Left ventricle myocardium inferior (tissue), 1 donor: ENCODE results near the gene JARID2. TPM values are rescaled to one million over a fixed set of nuclear protein-coding genes. Genes with fewer than 3 reads are reported as not detected.

Experiments used
- DNase-seq: peaks from one replicate; pipeline ENCODE4 v3.0.0-alpha.2; 2020
- H3K27ac ChIP-seq: fragments of 200-600 bp; replicated peaks from 2 replicates; pipeline ENCODE4 v1.8.0; 2021
- H3K27me3 ChIP-seq: fragments of 200-600 bp; 2 replicates; pipeline ENCODE4 v1.8.0; 2021; ENCODE audit warnings: low read depth
- H3K36me3 ChIP-seq: fragments of 200-600 bp; 2 replicates; pipeline ENCODE4 v1.8.0; 2021
- H3K4me1 ChIP-seq: fragments of 200-600 bp; 2 replicates; pipeline ENCODE4 v1.8.0; 2021
- H3K4me3 ChIP-seq: fragments of 200-600 bp; 2 replicates; pipeline ENCODE4 v1.8.0; 2021; ENCODE audit warnings: mild to moderate bottlenecking, moderate library complexity
- H3K9me3 ChIP-seq: fragments of 200-600 bp; replicated peaks from 2 replicates; pipeline ENCODE4 v1.8.0; 2021
- intact Hi-C: fragments of 100-400 bp; cut with micrococcal nuclease; formaldehyde crosslinking; loops from one replicate; pipeline ENCODE4 v1.11.0; 2022
- total RNA-seq: library from RNA; stranded (reverse); fragmentation: NEBNext Ultra II Directional; extraction: Animal tissue kit (Norgen Biotek cat#: 25700); gene quantifications from one replicate; pipeline ENCODE4 v1.2.1, GENCODE V29; 2021
- TF ChIP-seq, protein P1 (sequence below): fragments of 200-600 bp; IDR thresholded peaks from 2 replicates; pipeline ENCODE4 v1.8.0; 2021; ENCODE audit warnings: antibody characterized with exemption, mild to moderate bottlenecking, borderline replicate concordance
- donor health status: DM: no; HTN: yes; CAD: no; lungs with severe emphysema.

JARID2 gene
- total RNA-seq, 1 donor from 2014 or later = 6.5 TPM

DNA sequence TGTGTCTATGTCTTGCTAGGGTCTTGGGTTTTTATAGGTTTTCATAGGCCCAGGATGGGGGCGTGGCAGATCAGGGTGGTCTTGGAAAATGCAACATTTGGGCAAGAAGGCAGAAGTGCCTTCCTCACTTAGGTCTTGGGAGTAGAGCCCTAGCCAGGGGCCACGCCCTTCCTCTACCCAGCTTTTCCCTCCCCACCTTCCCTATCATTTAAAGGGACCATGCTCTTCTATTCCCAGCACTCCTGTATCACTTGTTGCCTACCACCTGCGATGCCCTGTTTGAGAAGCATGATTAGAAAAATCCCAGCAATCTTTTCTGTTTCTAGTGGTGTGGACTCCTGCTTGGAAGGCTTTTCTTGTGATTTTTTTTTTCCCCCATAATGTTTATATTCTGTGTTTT lies 190.6 kb downstream of the JARID2 start:
- DNase-seq = no peak
- intact Hi-C loops = no loop called here
- Histone ChIP-seq H3K27me3 (no peaks in the 10 kb centered on the region), H3K36me3 (no peaks in the 10 kb centered on the region), H3K4me3 (no peak overlapping the region), H3K9me3 (peaks cover 11% of the 10 kb centered on the region), H3K27ac (no peak overlapping the region), H3K4me1 (peaks cover 79% of the 10 kb centered on the region)
- TF ChIP-seq, protein P1, sequence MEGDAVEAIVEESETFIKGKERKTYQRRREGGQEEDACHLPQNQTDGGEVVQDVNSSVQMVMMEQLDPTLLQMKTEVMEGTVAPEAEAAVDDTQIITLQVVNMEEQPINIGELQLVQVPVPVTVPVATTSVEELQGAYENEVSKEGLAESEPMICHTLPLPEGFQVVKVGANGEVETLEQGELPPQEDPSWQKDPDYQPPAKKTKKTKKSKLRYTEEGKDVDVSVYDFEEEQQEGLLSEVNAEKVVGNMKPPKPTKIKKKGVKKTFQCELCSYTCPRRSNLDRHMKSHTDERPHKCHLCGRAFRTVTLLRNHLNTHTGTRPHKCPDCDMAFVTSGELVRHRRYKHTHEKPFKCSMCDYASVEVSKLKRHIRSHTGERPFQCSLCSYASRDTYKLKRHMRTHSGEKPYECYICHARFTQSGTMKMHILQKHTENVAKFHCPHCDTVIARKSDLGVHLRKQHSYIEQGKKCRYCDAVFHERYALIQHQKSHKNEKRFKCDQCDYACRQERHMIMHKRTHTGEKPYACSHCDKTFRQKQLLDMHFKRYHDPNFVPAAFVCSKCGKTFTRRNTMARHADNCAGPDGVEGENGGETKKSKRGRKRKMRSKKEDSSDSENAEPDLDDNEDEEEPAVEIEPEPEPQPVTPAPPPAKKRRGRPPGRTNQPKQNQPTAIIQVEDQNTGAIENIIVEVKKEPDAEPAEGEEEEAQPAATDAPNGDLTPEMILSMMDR = no peak

DNA sequence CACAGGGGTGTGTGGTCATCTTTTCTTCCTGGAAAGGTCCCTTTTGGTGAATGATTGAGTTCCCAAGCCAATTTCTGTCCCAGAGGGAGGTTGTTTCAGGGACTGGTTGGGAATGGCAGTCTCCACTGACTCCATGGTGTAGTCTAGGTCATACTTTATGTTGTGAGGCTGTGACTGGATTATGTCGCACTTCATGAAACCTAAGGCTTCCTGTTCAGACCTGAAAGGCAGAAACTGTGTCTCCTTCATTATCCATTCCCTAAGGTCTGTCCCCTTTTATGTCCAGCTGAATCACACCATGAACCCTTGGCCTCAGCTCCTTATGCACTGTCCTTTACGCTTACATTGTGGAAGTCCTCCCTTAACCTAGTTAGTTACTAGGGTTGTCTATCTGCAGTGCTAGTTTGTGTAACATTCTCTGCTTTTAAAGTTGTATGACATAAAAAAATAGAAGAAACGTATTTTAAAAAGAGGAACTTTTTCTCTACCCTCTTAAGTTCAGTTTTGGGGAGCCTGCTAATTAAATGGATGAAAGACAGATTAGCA lies 191.3 kb downstream of the JARID2 start:
- peaks cover 77% of the 10 kb centered on the region for H3K4me1 ChIP-seq

DNA sequence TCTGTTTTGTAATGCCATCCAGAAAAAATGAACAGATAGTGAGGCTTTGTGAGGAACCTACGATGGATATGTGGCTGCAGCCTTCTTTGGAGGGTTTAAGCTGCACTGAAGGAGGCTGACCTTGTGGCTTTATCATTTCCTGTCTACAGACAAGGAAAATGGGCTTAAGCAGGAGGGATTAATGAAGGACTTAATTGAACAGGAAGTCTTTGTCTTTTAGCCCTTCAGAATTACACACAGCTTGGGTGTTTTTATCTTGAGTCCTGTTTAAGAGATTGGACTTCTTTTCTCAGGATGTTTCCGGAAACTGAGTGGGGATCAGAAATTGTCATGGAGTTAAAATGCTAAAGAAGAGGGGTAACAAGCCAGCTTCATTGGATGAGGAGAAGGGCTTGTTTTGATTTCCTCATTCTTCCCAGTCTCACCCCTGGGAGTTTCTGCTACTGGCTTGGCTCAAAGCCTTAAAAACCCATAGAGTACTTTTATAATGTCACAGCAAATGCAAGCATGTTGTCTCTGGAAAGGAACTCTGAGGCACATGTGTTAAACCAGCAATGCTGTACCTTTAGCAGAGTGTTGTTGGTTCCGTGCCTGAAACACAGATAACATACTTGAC lies 193.6 kb downstream of the JARID2 start:
- intact Hi-C loops = no loop called here
- Histone ChIP-seq H3K9me3 (peaks cover 9% of the 10 kb centered on the region), H3K27me3 (no peaks in the 10 kb centered on the region), H3K4me3 (no peak overlapping the region), H3K4me1 (peaks cover 77% of the 10 kb centered on the region), H3K27ac (peak overlapping the region; percentile 18), H3K36me3 (no peaks in the 10 kb centered on the region)
- TF ChIP-seq, protein P1 = no peak
- no peak for DNase-seq

More for the DNA sequence above, 191.3 kb downstream of the JARID2 start:
- H3K27me3 ChIP-seq = no peaks in the 10 kb centered on the region
- no peaks in the 10 kb centered on the region for H3K36me3 ChIP-seq
- H3K4me3 ChIP-seq = no peak overlapping the region
- TF ChIP-seq, protein P1 = no peak
- H3K27ac ChIP-seq = no peak overlapping the region
- peaks cover 11% of the 10 kb centered on the region for H3K9me3 ChIP-seq
- no peak for DNase-seq
- intact Hi-C loops = no loop called here

DNA sequence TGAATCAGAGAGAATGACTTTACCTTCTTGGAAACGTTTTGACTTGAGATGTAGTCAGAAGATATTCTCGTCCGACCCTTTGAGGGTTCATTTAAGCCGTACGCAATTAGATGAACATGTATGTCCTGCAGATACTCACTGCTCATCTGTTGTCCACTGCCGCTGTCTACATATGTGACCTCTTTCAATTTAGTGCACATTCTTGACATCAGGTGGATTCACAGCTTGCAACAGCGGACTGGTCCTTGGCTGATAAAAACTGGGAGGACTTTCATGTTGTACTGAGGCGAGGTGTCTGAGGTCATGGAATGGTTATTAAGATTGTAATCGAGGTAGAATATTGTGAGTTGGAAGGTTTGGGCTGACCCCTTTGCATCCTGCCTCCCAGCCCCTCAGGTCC lies 194.2 kb downstream of the JARID2 start:
- Histone ChIP-seq H3K4me3 (no peak overlapping the region), H3K36me3 (no peaks in the 10 kb centered on the region), H3K27ac (peak overlapping the region; percentile 18), H3K9me3 (peaks cover 4% of the 10 kb centered on the region), H3K4me1 (peaks cover 82% of the 10 kb centered on the region), H3K27me3 (no peaks in the 10 kb centered on the region)
- intact Hi-C loops = no loop called here
- no peak for DNase-seq
- TF ChIP-seq, protein P1 = no peak

DNA sequence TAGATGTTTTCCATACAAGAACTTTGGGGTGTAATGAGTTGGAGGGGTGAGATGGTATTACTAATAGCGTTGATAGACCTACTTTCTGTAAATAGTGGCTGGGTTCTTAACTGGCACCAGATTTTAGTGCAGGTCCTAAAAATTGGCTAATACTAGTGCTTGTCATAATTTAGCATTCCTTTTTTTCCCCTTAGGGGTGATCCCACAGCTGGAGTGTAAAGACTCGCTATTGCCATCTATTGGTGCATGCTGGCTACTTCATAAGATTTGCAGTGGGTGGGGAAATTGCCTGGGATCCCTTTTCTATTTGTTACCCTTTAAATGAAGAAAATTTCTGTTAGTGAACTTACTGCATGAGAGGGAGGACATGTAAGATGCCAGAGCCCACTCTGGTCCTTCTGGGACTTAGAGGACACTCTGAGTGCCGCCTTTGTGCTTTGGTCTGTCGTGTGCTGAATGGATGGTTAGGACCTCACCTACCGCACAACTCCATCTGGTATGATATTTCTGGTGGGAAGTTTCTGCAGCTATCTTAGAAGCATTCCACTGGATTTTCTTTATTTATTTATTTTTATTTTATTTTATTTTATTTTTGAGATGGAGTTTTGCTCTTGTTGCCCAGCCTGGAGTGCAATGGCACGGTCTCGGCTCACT lies 195.5 kb downstream of the JARID2 start:
- no peak overlapping the region for H3K27ac ChIP-seq
- no peak overlapping the region for H3K4me3 ChIP-seq
- H3K27me3 ChIP-seq = no peaks in the 10 kb centered on the region
- DNase-seq = no peak
- intact Hi-C loops = no loop called here
- no peaks in the 10 kb centered on the region for H3K9me3 ChIP-seq
- peaks cover 85% of the 10 kb centered on the region for H3K4me1 ChIP-seq
- H3K36me3 ChIP-seq = no peaks in the 10 kb centered on the region
- TF ChIP-seq, protein P1 = peak; percentile 89
